Activated CD4-positive, alpha-beta T cell treated with anti-CD3 and anti-CD28 coated beads, Interleukin-2, amount 50 U/mL, for 16 hours (primary cell): ENCODE data around the gene SUZ12.
"Not testable (repeated sequence)": the region's sequence is repeated elsewhere in the genome, so short reads cannot be mapped to it uniquely, and the experiment has no call there.

Source experiments
- DNase-seq: peaks from one replicate; pipeline ENCODE4 v3.0.0-alpha.2; 2020

SUZ12 gene

GRCh38 chr17:31964131-31964530 lies 27.3 kb downstream of the SUZ12 start:
- DNase-seq = not testable (repeated sequence)

- DNase-seq = no peak
Measured at GRCh38 chr17:31967648-31968047, 30.8 kb downstream of the SUZ12 start.

- not testable (repeated sequence) for DNase-seq
Measured at GRCh38 chr17:31970416-31970815, 33.6 kb downstream of the SUZ12 start.

- DNase-seq = not testable (repeated sequence)
Measured at GRCh38 chr17:31974269-31975071, 37.7 kb downstream of the SUZ12 start.

GRCh38 chr17:31975391-31975790 lies 38.6 kb downstream of the SUZ12 start:
- not testable (repeated sequence) for DNase-seq

- peak; percentile 51 for DNase-seq
Measured at GRCh38 chr17:31991821-31992220, 55.0 kb downstream of the SUZ12 start.

- no peak for DNase-seq
Measured at GRCh38 chr17:31997005-31997404, 60.2 kb downstream of the SUZ12 start.

GRCh38 chr17:32006957-32007462 lies 70.2 kb downstream of the SUZ12 start, which contains the start of gene LRRC37B:
Gene LRRC37B, plus strand, starts transcription at chr17:32007383. Its CDS starts 14,010 bp downstream, at chr17:32021393.
- DNase-seq = peak; percentile 92

GRCh38 chr17:32007463-32008298 lies 70.9 kb downstream of the SUZ12 start:
- DNase-seq = peak; percentile 58

- no peak for DNase-seq
Measured at GRCh38 chr17:32009262-32009542, 72.4 kb downstream of the SUZ12 start.

GRCh38 chr17:32010114-32010513 lies 73.3 kb downstream of the SUZ12 start:
- no peak for DNase-seq

- DNase-seq = no peak
Measured at GRCh38 chr17:32015245-32016013, 78.6 kb downstream of the SUZ12 start.

GRCh38 chr17:32016231-32016630 lies 79.4 kb downstream of the SUZ12 start:
- no peak for DNase-seq

- no peak for DNase-seq
Measured at GRCh38 chr17:32019228-32019627, 82.4 kb downstream of the SUZ12 start.

- no peak for DNase-seq
Measured at GRCh38 chr17:32020943-32021614, 84.3 kb downstream of the SUZ12 start.

- DNase-seq = no peak
Measured at GRCh38 chr17:32021615-32021955, 84.8 kb downstream of the SUZ12 start.

- not testable (repeated sequence) for DNase-seq
Measured at GRCh38 chr17:32022554-32022953, 85.7 kb downstream of the SUZ12 start.

GRCh38 chr17:32027271-32027670 lies 90.5 kb downstream of the SUZ12 start:
- not testable (repeated sequence) for DNase-seq

GRCh38 chr17:32033223-32033622 lies 96.4 kb downstream of the SUZ12 start:
- no peak for DNase-seq

- not testable (repeated sequence) for DNase-seq
Measured at GRCh38 chr17:32033812-32034211, 97.0 kb downstream of the SUZ12 start.

GRCh38 chr17:32040246-32040645 lies 103.4 kb downstream of the SUZ12 start:
- DNase-seq = not testable (repeated sequence)

GRCh38 chr17:32041306-32041875 lies 104.6 kb downstream of the SUZ12 start:
- DNase-seq = not testable (repeated sequence)
